ENCODE measurements around the gene TRPT1.

Gene TRPT1

DNA sequence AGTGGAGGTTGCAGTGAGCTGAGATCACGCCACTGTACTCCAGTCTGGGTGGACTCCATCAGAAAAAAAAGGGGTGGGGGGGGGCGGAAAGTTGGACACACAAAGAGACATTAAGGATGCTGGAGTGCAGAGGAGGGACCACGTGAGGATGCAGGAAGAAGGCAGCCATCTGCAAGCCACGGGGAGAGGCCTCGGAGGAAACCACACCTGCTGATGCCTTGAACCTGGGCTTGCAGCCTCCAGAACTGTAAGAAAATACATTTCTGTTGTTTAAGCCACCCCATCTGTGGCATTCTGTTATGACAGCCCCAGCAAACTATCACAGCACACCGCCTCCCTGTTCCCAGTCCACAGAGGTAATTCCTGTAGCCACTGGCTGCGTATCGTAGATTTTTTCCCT lies 49.2 kb downstream of the TRPT1 start:
- in situ Hi-C loops (cut with MboI; ENCODE audit: low pct_unique_long_range_greater_than_20kb, low sequenced_read_pairs, unreplicated experiment): no loop called here
- TF ChIP-seq, protein P1, sequence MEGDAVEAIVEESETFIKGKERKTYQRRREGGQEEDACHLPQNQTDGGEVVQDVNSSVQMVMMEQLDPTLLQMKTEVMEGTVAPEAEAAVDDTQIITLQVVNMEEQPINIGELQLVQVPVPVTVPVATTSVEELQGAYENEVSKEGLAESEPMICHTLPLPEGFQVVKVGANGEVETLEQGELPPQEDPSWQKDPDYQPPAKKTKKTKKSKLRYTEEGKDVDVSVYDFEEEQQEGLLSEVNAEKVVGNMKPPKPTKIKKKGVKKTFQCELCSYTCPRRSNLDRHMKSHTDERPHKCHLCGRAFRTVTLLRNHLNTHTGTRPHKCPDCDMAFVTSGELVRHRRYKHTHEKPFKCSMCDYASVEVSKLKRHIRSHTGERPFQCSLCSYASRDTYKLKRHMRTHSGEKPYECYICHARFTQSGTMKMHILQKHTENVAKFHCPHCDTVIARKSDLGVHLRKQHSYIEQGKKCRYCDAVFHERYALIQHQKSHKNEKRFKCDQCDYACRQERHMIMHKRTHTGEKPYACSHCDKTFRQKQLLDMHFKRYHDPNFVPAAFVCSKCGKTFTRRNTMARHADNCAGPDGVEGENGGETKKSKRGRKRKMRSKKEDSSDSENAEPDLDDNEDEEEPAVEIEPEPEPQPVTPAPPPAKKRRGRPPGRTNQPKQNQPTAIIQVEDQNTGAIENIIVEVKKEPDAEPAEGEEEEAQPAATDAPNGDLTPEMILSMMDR (IDR thresholded peaks at IDR 0.05; ENCODE audit: extremely low read depth, insufficient read depth, missing control alignments): no peak
- DNase-seq (ENCODE audit: low spot score): no peak
